HEK293 (cell line): ENCODE results near the gene C1QTNF1.

Experiments used
- GLI4 ChIP-seq: fragments of 450-650 bp; formaldehyde crosslinking; IDR thresholded peaks from 2 replicates; pipeline ENCODE4 v1.5.1; 2016; ENCODE audit warnings: missing biosample characterization, missing genetic modification characterization
- KLF8 ChIP-seq: fragments of 450-650 bp; formaldehyde crosslinking; IDR thresholded peaks from 2 replicates; pipeline ENCODE4 v1.5.1; 2016; ENCODE audit warnings: missing biosample characterization, missing genetic modification characterization
- OVOL3 ChIP-seq: fragments of 450-650 bp; formaldehyde crosslinking; IDR thresholded peaks from 2 replicates; pipeline ENCODE4 v1.5.1; 2016; ENCODE audit warnings: missing biosample characterization, missing genetic modification characterization
- PRDM6 ChIP-seq: fragments of 450-650 bp; formaldehyde crosslinking; IDR thresholded peaks from 2 replicates; pipeline ENCODE4 v1.5.1; 2017; ENCODE audit warnings: missing biosample characterization, missing genetic modification characterization
- ZBTB1 ChIP-seq: fragments of 450-650 bp; formaldehyde crosslinking; IDR thresholded peaks from 2 replicates; pipeline ENCODE4 v1.5.1; 2016; ENCODE audit warnings: missing biosample characterization, missing genetic modification characterization
- ZBTB8A ChIP-seq: fragments of 450-650 bp; formaldehyde crosslinking; IDR thresholded peaks from 2 replicates; pipeline ENCODE4 v1.5.1; 2016; ENCODE audit warnings: missing biosample characterization, missing genetic modification characterization
- ZNF10 ChIP-seq: fragments of 450-650 bp; formaldehyde crosslinking; IDR thresholded peaks from 2 replicates; pipeline ENCODE4 v1.5.1; 2017; ENCODE audit warnings: missing biosample characterization, missing genetic modification characterization
- ZNF138 ChIP-seq: fragments of 450-650 bp; formaldehyde crosslinking; IDR thresholded peaks from 2 replicates; pipeline ENCODE4 v1.5.1; 2016; ENCODE audit warnings: missing biosample characterization, missing genetic modification characterization, borderline replicate concordance
- ZNF157 ChIP-seq: fragments of 450-650 bp; formaldehyde crosslinking; IDR thresholded peaks from 2 replicates; pipeline ENCODE4 v1.5.1; 2016; ENCODE audit warnings: missing biosample characterization, missing genetic modification characterization
- ZNF184 ChIP-seq: fragments of 450-650 bp; IDR thresholded peaks from 2 replicates; pipeline ENCODE4 v1.5.1; 2018; ENCODE audit warnings: missing biosample characterization, mild to moderate bottlenecking, missing genetic modification characterization
- ZNF211 ChIP-seq: fragments of 450-650 bp; formaldehyde crosslinking; IDR thresholded peaks from 2 replicates; pipeline ENCODE4 v1.5.1; 2016; ENCODE audit warnings: low read depth, missing biosample characterization, missing genetic modification characterization
- ZNF24 ChIP-seq: fragments of 450-650 bp; formaldehyde crosslinking; IDR thresholded peaks from 2 replicates; pipeline ENCODE4 v1.5.1; 2016; ENCODE audit warnings: missing biosample characterization, missing genetic modification characterization
- ZNF248 ChIP-seq: fragments of 450-650 bp; formaldehyde crosslinking; IDR thresholded peaks from 2 replicates; pipeline ENCODE4 v1.5.1; 2017; ENCODE audit warnings: missing biosample characterization, missing genetic modification characterization
- ZNF266 ChIP-seq: fragments of 450-650 bp; formaldehyde crosslinking; IDR thresholded peaks from 2 replicates; pipeline ENCODE4 v1.5.1; 2016; ENCODE audit warnings: missing biosample characterization, missing genetic modification characterization, low read depth
- ZNF280C ChIP-seq: fragments of 450-650 bp; formaldehyde crosslinking; IDR thresholded peaks from 2 replicates; pipeline ENCODE4 v1.5.1; 2016; ENCODE audit warnings: missing biosample characterization, missing genetic modification characterization
- ZNF391 ChIP-seq: fragments of 450-650 bp; formaldehyde crosslinking; IDR thresholded peaks from 2 replicates; pipeline ENCODE4 v1.5.1; 2016; ENCODE audit warnings: low read depth, missing biosample characterization, missing genetic modification characterization, borderline replicate concordance
- ZNF433 ChIP-seq: fragments of 450-650 bp; formaldehyde crosslinking; IDR thresholded peaks from 2 replicates; pipeline ENCODE4 v1.5.1; 2016; ENCODE audit warnings: missing biosample characterization, missing genetic modification characterization, low read depth
- ZNF514 ChIP-seq: fragments of 450-650 bp; formaldehyde crosslinking; IDR thresholded peaks from 2 replicates; pipeline ENCODE4 v1.5.1; 2016; ENCODE audit warnings: missing biosample characterization, missing genetic modification characterization
- ZNF529 ChIP-seq: fragments of 450-650 bp; formaldehyde crosslinking; IDR thresholded peaks from 2 replicates; pipeline ENCODE4 v1.5.1; 2017; ENCODE audit warnings: missing genetic modification characterization, missing biosample characterization; ENCODE audit not compliant: insufficient replicate concordance
- ZNF549 ChIP-seq: fragments of 450-650 bp; IDR thresholded peaks from 2 replicates; pipeline ENCODE4 v1.5.1; 2018; ENCODE audit warnings: missing biosample characterization, missing genetic modification characterization, mild to moderate bottlenecking, inconsistent platforms, moderate library complexity
- ZNF555 ChIP-seq: fragments of 450-650 bp; formaldehyde crosslinking; conservative IDR thresholded peaks from 2 replicates; pipeline ENCODE4 v1.5.1; 2017; ENCODE audit warnings: missing biosample characterization, mild to moderate bottlenecking, missing genetic modification characterization, inconsistent platforms
- ZNF558 ChIP-seq: fragments of 450-650 bp; formaldehyde crosslinking; IDR thresholded peaks from 2 replicates; pipeline ENCODE4 v1.5.1; 2016; ENCODE audit warnings: missing biosample characterization, missing genetic modification characterization
- ZNF580 ChIP-seq: fragments of 450-650 bp; formaldehyde crosslinking; IDR thresholded peaks from 2 replicates; pipeline ENCODE4 v1.5.1; 2016; ENCODE audit warnings: missing biosample characterization, missing genetic modification characterization
- ZNF610 ChIP-seq: fragments of 450-650 bp; formaldehyde crosslinking; IDR thresholded peaks from 2 replicates; pipeline ENCODE4 v1.5.1; 2016; ENCODE audit warnings: missing biosample characterization, missing genetic modification characterization, borderline replicate concordance
- ZNF776 ChIP-seq: fragments of 450-650 bp; formaldehyde crosslinking; IDR thresholded peaks from 2 replicates; pipeline ENCODE4 v1.5.0; 2017; ENCODE audit warnings: missing biosample characterization, missing genetic modification characterization, borderline replicate concordance
- ZNF791 ChIP-seq: fragments of 450-650 bp; formaldehyde crosslinking; IDR thresholded peaks from 2 replicates; pipeline ENCODE4 v1.5.1; 2016; ENCODE audit warnings: missing biosample characterization, missing genetic modification characterization
- ZSCAN16 ChIP-seq: fragments of 450-650 bp; formaldehyde crosslinking; IDR thresholded peaks from 2 replicates; pipeline ENCODE4 v1.5.1; 2016; ENCODE audit warnings: missing biosample characterization, missing genetic modification characterization
- TF ChIP-seq, protein P1 (sequence below): fragments of 450-650 bp; formaldehyde crosslinking; IDR thresholded peaks from 2 replicates; pipeline ENCODE4 v1.5.1; 2016; ENCODE audit warnings: missing biosample characterization, missing genetic modification characterization, low read depth
- TF ChIP-seq, protein P2 (sequence below): fragments of 450-650 bp; formaldehyde crosslinking; IDR thresholded peaks from 2 replicates; pipeline ENCODE4 v1.5.1; 2016; ENCODE audit warnings: missing biosample characterization, missing genetic modification characterization, borderline replicate concordance
- TF ChIP-seq, protein P3 (sequence below): fragments of 450-650 bp; formaldehyde crosslinking; IDR thresholded peaks from 2 replicates; pipeline ENCODE4 v1.5.1; 2017; ENCODE audit warnings: missing biosample characterization, missing genetic modification characterization

The C1QTNF1 gene

DNA sequence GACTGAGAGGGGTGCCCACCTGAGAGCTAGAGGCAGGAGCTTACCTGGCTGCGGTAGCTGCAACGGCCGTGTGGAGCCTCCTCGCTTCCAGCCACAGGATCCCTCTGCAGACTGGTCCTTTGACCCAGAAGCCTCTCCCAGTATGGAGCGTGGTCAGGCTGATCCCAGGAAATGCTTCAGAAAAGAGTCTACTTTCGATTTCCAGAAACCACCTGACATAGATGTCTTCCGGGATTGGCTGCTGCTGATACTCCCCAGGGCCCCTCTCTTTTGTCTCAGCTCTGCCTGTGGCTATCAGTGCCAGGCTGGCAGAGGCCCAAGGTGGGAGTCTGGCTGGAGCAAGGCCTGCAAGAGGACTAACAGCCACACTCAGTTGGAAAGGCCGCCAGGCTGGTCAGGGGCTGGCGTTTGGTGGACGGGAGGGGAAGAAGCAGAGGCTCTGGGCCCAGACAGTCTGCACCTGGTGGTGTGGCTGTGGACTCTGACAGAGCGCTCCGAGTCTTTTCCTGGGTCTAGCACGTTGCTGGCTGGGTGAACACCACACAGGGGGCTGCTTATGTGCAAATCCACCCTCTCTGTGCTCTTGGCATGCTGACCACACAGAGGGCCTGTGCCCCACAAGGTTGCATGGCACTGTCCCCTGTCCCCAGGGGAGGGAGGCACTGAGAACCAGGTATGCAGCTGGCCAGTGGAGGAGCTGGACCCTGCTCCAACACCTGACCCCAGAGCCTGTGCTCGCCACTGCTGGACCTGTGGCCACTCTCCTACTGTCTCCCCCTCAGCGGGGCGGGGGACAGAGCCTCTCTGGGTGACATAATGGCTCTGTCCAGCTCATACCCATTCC lies 44.0 kb upstream of the C1QTNF1 start, which contains the start of gene LGALS3BP (continued):
- no peak for TF ChIP-seq PRDM6 (tag by site-specific recombination)
- TF ChIP-seq ZNF529 (tag by site-specific recombination), result no peak
- no peak for TF ChIP-seq ZNF580 (tag by site-specific recombination)
- TF ChIP-seq, protein P1, sequence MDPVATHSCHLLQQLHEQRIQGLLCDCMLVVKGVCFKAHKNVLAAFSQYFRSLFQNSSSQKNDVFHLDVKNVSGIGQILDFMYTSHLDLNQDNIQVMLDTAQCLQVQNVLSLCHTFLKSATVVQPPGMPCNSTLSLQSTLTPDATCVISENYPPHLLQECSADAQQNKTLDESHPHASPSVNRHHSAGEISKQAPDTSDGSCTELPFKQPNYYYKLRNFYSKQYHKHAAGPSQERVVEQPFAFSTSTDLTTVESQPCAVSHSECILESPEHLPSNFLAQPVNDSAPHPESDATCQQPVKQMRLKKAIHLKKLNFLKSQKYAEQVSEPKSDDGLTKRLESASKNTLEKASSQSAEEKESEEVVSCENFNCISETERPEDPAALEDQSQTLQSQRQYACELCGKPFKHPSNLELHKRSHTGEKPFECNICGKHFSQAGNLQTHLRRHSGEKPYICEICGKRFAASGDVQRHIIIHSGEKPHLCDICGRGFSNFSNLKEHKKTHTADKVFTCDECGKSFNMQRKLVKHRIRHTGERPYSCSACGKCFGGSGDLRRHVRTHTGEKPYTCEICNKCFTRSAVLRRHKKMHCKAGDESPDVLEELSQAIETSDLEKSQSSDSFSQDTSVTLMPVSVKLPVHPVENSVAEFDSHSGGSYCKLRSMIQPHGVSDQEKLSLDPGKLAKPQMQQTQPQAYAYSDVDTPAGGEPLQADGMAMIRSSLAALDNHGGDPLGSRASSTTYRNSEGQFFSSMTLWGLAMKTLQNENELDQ (tag by site-specific recombination), result no peak
- no peak for TF ChIP-seq ZNF138 (tag by site-specific recombination)
- TF ChIP-seq ZNF24 (tag by site-specific recombination), result no peak
- TF ChIP-seq ZNF266 (tag by site-specific recombination), result no peak
- TF ChIP-seq ZNF10, result no peak
- no peak; the same call in 1 of the 2 replicates for TF ChIP-seq ZSCAN16
- no peak for TF ChIP-seq ZNF514 (tag by site-specific recombination)
- TF ChIP-seq ZBTB1 (tag by site-specific recombination), result no peak
- no peak for TF ChIP-seq ZNF549 (tag by site-specific recombination)
- no peak for TF ChIP-seq ZNF391
- no peak for TF ChIP-seq ZNF184 (tag by site-specific recombination)
- no peak for TF ChIP-seq ZNF558 (tag by site-specific recombination)
- TF ChIP-seq ZNF433 (tag by site-specific recombination), result no peak
- no peak for TF ChIP-seq ZNF211 (tag by site-specific recombination)
- no peak for TF ChIP-seq ZBTB8A
- TF ChIP-seq OVOL3, result no peak
- no peak for TF ChIP-seq ZNF280C
- no peak for TF ChIP-seq KLF8 (tag by site-specific recombination)
- TF ChIP-seq, protein P2, sequence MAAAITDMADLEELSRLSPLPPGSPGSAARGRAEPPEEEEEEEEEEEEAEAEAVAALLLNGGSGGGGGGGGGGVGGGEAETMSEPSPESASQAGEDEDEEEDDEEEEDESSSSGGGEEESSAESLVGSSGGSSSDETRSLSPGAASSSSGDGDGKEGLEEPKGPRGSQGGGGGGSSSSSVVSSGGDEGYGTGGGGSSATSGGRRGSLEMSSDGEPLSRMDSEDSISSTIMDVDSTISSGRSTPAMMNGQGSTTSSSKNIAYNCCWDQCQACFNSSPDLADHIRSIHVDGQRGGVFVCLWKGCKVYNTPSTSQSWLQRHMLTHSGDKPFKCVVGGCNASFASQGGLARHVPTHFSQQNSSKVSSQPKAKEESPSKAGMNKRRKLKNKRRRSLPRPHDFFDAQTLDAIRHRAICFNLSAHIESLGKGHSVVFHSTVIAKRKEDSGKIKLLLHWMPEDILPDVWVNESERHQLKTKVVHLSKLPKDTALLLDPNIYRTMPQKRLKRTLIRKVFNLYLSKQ, result no peak
- TF ChIP-seq, protein P3, sequence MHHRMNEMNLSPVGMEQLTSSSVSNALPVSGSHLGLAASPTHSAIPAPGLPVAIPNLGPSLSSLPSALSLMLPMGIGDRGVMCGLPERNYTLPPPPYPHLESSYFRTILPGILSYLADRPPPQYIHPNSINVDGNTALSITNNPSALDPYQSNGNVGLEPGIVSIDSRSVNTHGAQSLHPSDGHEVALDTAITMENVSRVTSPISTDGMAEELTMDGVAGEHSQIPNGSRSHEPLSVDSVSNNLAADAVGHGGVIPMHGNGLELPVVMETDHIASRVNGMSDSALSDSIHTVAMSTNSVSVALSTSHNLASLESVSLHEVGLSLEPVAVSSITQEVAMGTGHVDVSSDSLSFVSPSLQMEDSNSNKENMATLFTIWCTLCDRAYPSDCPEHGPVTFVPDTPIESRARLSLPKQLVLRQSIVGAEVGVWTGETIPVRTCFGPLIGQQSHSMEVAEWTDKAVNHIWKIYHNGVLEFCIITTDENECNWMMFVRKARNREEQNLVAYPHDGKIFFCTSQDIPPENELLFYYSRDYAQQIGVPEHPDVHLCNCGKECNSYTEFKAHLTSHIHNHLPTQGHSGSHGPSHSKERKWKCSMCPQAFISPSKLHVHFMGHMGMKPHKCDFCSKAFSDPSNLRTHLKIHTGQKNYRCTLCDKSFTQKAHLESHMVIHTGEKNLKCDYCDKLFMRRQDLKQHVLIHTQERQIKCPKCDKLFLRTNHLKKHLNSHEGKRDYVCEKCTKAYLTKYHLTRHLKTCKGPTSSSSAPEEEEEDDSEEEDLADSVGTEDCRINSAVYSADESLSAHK, result no peak
- TF ChIP-seq ZNF776 (tag by site-specific recombination), result no peak
- TF ChIP-seq ZNF157 (tag by site-specific recombination), result no peak
- no peak for TF ChIP-seq ZNF555 (tag by site-specific recombination)
- no peak for TF ChIP-seq ZNF610
- TF ChIP-seq ZNF791 (tag by site-specific recombination), result no peak
- no peak for TF ChIP-seq GLI4 (tag by site-specific recombination)
- no peak for TF ChIP-seq ZNF248
